AG04450 (cell line): ENCODE data around the gene TPM3. TPM values are rescaled to one million over a fixed set of nuclear protein-coding genes. Genes with fewer than 3 reads are reported as not detected.

Source experiments
- CTCF ChIA-PET: fragments of 300-600, 350-600 bp; formaldehyde crosslinking; extraction: SDS; loops from one replicate; lab custom pipeline; 2022; ENCODE audit warnings: antibody characterized with exemption, inconsistent platforms; lab: Charles Lee
- POLR2A ChIA-PET: fragments of 350-600 bp; formaldehyde crosslinking; extraction: SDS; loops from one replicate; lab custom pipeline; 2021; ENCODE audit warnings: antibody characterized with exemption, inconsistent platforms; lab: Yijun Ruan, JAX
- DNase-seq: peaks from one replicate; pipeline ENCODE4 v3.0.0-alpha.2; 2011; ENCODE audit warnings: low read depth, low spot score
- H3K27ac ChIP-seq: one replicate; pipeline ENCODE4 v1.5.1; 2012; ENCODE audit warnings: low read depth, low read length, control low read depth
- H3K27me3 ChIP-seq: one replicate; pipeline ENCODE4 v1.6.0; 2012; ENCODE audit warnings: low read length; ENCODE audit not compliant: control insufficient read depth, insufficient read depth
- H3K4me3 ChIP-seq: 2 replicates; pipeline ENCODE4 v1.5.1; 2011; ENCODE audit warnings: mild to moderate bottlenecking, low read depth, low read length, control low read depth
- H3K9me3 ChIP-seq: 2 replicates; pipeline ENCODE4 v1.5.1; 2012; ENCODE audit warnings: low read length; ENCODE audit not compliant: control insufficient read depth, insufficient read depth
- CTCF ChIP-seq: IDR thresholded peaks from 2 replicates; pipeline ENCODE4 v1.5.1; 2011; ENCODE audit warnings: low read depth, low read length, control low read depth, inconsistent platforms
- polyA plus RNA-seq: library from polyadenylated mRNA; depleted of rRNA; stranded (reverse); fragments of >200 nt; gene quantifications from 2 replicates; pipeline ENCODE4 v1.2.3, GENCODE V29; 2011

TPM3 gene
- polyA plus RNA-seq, 1 experiment = 565 TPM

- DNase-seq = no peak
- no peaks in the 10 kb centered on the region; the same call in 1 of the 2 replicates for H3K9me3 ChIP-seq
- no peak for TF ChIP-seq CTCF
- POLR2A ChIA-PET = interaction anchor here (1.3 to 2.6 kb wide), 2 partner anchors 12 to 228 kb away, joined by 8 to 20 read pairs; partner anchors contain the start of gene RPS27
- no peaks in the 10 kb centered on the region for H3K27me3 ChIP-seq
- H3K4me3 ChIP-seq = peak overlapping the region; percentile 95
- peak overlapping the region; percentile 99 for H3K27ac ChIP-seq
- CTCF ChIA-PET = interaction anchor here (1.0 to 2.8 kb wide), 3 partner anchors 20 to 327 kb away, joined by 3 to 11 read pairs (median 5); no protein-coding TSS in a partner anchor
Measured at GRCh38 chr1:154219541-154219940, 27.6 kb upstream of the TPM3 start.

- ChIA-PET POLR2A (no interaction called here), CTCF (interaction anchor here (0.6 to 2.8 kb wide), 6 partner anchors 19 to 328 kb away, joined by 3 to 11 read pairs (median 4); no protein-coding TSS in a partner anchor)
- Histone ChIP-seq H3K9me3 (no peaks in the 10 kb centered on the region; the same call in 1 of the 2 replicates), H3K4me3 (no peak overlapping the region; the same call in 1 of the 2 replicates), H3K27ac (no peak overlapping the region), H3K27me3 (no peaks in the 10 kb centered on the region)
- no peak for DNase-seq
- no peak for TF ChIP-seq CTCF
Measured at GRCh38 chr1:154218545-154218944, 26.6 kb upstream of the TPM3 start.

- H3K27ac ChIP-seq = no peak overlapping the region
- H3K27me3 ChIP-seq = no peaks in the 10 kb centered on the region
- ChIA-PET POLR2A (interaction anchor here (0.5 kb wide), 1 partner anchor 73 kb away, joined by 4 read pairs; no protein-coding TSS in a partner anchor), CTCF (interaction anchor here (2.6 kb wide), 1 partner anchor 14 kb away, joined by 8 read pairs; no protein-coding TSS in a partner anchor)
- no peak overlapping the region for H3K4me3 ChIP-seq
- no peak for DNase-seq
- no peak for TF ChIP-seq CTCF
- H3K9me3 ChIP-seq = no peaks in the 10 kb centered on the region
Measured at GRCh38 chr1:154213274-154213673, 21.4 kb upstream of the TPM3 start.

GRCh38 chr1:154212083-154212482 lies 20.2 kb upstream of the TPM3 start:
- Histone ChIP-seq H3K9me3 (no peaks in the 10 kb centered on the region), H3K27me3 (no peaks in the 10 kb centered on the region), H3K4me3 (no peak overlapping the region), H3K27ac (no peak overlapping the region)
- DNase-seq = no peak
- no peak for TF ChIP-seq CTCF
- ChIA-PET CTCF (interaction anchor here (2.4 kb wide), 1 partner anchor 123 kb away, joined by 12 read pairs; no protein-coding TSS in a partner anchor), POLR2A (interaction anchor here (0.7 kb wide), 1 partner anchor 212 kb away, joined by 4 read pairs; no protein-coding TSS in a partner anchor)

- H3K4me3 ChIP-seq = no peak overlapping the region
- ChIA-PET CTCF (no interaction called here), POLR2A (no interaction called here)
- no peaks in the 10 kb centered on the region for H3K27me3 ChIP-seq
- H3K9me3 ChIP-seq = no peaks in the 10 kb centered on the region
- no peak overlapping the region for H3K27ac ChIP-seq
- DNase-seq = no peak
- TF ChIP-seq CTCF = no peak
Measured at GRCh38 chr1:154208677-154209388, 16.9 kb upstream of the TPM3 start.
